NCI-H524 (cell line): Measurements from ENCODE around the gene ANXA2R.

Experiments
- DNase-seq, 2 experiments: peaks; one replicate each; lab custom pipeline; 2025; lab: John Stamatoyannopoulos, UW

The ANXA2R gene

GRCh38 chr5:43000111-43000840, 39.8 kb downstream of the ANXA2R start:
- DNase-seq: peak in 1 of 2 experiments; percentile 28

DNA sequence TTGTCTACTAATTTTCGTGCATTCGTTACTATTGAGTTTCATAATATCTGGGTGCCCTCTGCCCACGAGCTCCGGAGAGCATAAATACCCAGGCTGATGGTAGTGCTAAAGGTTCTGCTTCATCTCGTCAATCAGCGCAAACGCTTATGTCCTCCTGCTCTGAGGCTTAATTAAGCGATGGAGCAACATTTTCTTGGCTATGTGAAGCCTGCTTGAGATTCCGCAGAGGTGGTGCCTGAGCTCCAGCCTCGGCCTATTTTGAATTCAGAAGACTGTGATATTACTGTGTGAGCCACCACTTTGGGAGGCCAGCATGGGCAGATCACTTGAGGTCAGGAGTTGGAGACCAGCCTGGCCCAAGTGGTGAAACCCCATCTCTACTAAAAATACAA, 44.8 kb downstream of the ANXA2R start:
- DNase-seq: peak in 1 of 2 experiments; percentile 39

DNA sequence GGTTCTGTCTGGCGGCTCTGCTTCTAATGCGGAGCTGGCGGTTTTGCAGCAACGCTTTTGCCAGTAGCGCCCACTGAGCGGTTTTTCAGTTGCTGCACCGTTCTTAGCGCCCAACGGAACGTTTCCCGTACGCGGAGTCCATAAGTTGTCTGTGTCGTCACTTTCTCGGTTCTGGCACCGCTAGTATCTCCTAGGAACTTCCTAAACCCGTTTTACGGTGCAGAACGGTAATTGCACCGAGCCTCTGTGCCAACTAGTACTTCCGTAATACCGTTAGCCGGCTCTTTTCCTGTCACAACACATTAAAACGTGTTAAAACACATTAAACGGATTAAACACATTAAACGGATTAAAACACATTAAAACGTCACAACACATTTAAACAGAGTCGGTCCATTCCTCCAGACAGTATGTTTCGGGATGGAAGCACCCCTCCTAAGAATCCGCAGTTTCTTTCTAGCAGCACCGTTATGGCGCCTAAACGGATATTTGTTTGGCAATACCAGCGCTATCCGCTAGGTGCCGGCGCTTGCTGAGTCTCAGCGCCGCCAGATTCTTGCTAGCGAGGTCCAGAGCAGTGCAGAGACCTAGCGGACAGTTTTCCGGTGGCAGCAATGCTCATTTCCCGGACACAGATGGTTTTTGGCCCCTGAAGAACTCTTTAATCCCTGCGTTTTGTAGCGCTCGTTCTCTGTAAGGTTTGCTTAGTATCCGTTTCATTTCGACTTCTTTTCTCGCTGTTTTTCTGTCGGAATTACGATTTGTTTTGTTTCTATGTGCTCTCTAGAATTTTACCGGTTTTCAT, 45.4 kb downstream of the ANXA2R start:
- peak; percentile 75 to 88 for DNase-seq

- DNase-seq: no peak
Measured at GRCh38 chr5:42994246-42994554, 45.9 kb downstream of the ANXA2R start.

DNA sequence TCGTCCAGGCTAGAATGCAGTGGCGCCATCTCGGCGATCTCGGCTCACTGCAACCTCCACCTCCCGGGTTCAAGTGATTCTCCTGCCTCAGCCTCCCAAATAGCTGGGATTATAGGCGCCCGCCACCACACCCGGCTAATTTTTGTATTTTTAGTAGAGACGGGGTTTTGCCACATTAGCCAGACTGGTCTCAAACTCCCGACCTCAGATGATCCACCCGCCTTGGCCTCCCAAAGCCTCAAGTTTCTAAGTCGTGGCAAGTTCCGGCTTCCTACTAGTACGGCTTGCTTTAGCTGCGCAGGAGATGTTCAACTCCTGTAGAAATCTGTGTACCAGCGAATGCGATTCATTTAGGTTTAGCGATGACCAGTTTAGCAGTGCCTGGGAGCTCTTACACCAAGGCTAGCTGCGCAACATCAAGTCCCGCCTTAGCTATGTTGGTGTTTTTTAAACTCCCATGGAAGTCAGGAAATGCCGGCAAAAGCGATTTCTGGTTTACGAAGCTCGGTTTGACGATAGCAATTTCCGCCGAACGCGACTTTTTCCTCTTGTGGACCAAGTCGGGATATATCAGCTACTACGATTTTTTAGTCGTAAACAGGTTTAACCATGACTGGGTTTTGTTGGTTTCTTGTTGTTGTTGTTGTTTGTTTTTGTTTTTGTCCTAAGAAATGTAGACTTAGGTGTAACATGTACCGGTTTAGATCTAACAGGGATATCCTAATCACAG, 46.4 kb downstream of the ANXA2R start:
- no peak for DNase-seq

GRCh38 chr5:42992088-42992879, 47.8 kb downstream of the ANXA2R start:
- DNase-seq: peak; percentile 45 to 62

- no peak for DNase-seq
Measured at GRCh38 chr5:42991404-42992087, 48.6 kb downstream of the ANXA2R start.

DNA sequence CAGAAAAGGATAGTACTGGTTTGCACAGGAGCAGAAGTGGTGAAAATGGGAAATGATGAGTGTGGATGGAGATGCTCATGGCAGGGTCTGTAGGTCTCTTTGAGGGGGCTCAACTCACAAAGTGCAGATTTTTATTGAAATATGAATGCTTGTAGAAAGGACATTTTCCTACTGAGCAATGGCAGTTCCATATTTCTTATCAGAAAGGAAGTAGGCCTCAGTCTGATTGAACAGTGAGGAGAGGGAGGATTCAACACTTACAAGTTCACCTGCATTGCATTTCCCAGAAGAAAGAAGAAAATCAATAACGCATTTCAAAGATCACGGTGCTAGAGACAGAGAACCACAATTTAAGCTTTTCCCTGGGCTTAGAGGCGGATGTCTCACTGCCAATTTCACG, 49.2 kb downstream of the ANXA2R start:
- DNase-seq: no peak
